Measurements from ENCODE around the gene CEP95. TPM values are rescaled to one million over a fixed set of nuclear protein-coding genes. Genes with fewer than 3 reads are reported as not detected.

The CEP95 gene
- total RNA-seq, 5 donors from 2014 or later (not counting 1 experiment from before 2014, with no cell fraction given): 77.0 to 168 (median 91.9) TPM

DNA sequence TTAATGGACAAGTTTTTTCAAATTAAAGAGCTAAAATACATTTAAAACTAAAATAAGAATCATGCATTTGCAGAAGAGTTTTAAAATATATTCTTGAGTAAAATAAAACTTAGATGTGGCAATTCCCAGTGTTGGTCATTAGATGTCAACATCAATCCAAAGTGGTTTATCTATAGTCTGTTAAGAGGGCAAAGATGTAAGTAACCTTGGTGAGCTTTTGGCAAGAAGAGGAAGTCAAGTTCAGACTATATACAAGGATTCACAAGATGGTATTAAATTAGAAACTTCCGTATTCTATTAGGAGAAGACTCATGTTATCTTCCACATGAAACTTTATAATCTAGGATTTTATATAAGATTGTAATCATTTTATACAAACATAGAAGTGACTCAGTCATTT lies 73.1 kb downstream of the CEP95 start:
- Mint-ChIP-seq H3K4me3 (no peak overlapping the region), H3K27ac (no peak overlapping the region), H3K27me3 (no peaks in the 10 kb centered on the region), H3K9me3 (no peaks in the 10 kb centered on the region), H3K36me3 (peaks cover 34% of the 10 kb centered on the region), H3K4me1 (peaks cover 0 to 13% (median 10%) of the 10 kb centered on the region in 3 donors)
- no peaks in the 10 kb centered on the region for H3K27me3 ChIP-seq (replicated peaks in 1 of 2; ENCODE audit: control insufficient read depth in 2 of 2, extremely low read depth in 1 of 2, insufficient read depth in 2 of 2, low read length in 1 of 2)
- POLR2A ChIA-PET: no interaction called here
- H3K9me3 ChIP-seq: no peaks in the 10 kb centered on the region
- no peaks in the 10 kb centered on the region for H3K4me1 ChIP-seq (ENCODE audit: control insufficient read depth in 1 of 2, extremely low read depth in 1 of 2, insufficient read depth in 2 of 2, low read length in 2 of 2)
- DNase-seq (no peak), ATAC-seq (replicated peaks in 1 of 4) (no peak)
- peaks cover 20 to 47% of the 10 kb centered on the region in 2 donors for H3K36me3 ChIP-seq (ENCODE audit: control insufficient read depth in 2 of 2, extremely low read depth in 1 of 2, insufficient read depth in 1 of 2, low read length in 1 of 2)
- H3K27ac ChIP-seq (ENCODE audit: low read length): no peak overlapping the region
- no peak overlapping the region for H3K4me3 ChIP-seq (ENCODE audit: control insufficient read depth in 1 of 2, extremely low read depth in 1 of 2, low read length in 1 of 2)
- no CpG with 5 or more reads among the region's 1 CpG for WGBS (ENCODE audit: insufficient coverage)
- CTCF ChIA-PET: no interaction called here

GRCh38 chr17:64580384-64581315 lies 73.9 kb downstream of the CEP95 start:
- no peak for DNase-seq
- ATAC-seq (replicated peaks in 1 of 4): no peak
- Histone ChIP-seq H3K4me3 (ENCODE audit: control insufficient read depth in 1 of 2, extremely low read depth in 1 of 2, low read length in 1 of 2) (no peak overlapping the region), H3K9me3 (no peaks in the 10 kb centered on the region), H3K4me1 (ENCODE audit: control insufficient read depth in 1 of 2, extremely low read depth in 1 of 2, insufficient read depth in 2 of 2, low read length in 2 of 2) (no peaks in the 10 kb centered on the region), H3K27me3 (replicated peaks in 1 of 2; ENCODE audit: control insufficient read depth in 2 of 2, extremely low read depth in 1 of 2, insufficient read depth in 2 of 2, low read length in 1 of 2) (no peaks in the 10 kb centered on the region), H3K36me3 (ENCODE audit: control insufficient read depth in 2 of 2, extremely low read depth in 1 of 2, insufficient read depth in 1 of 2, low read length in 1 of 2) (peaks cover 19 to 47% of the 10 kb centered on the region in 2 donors), H3K27ac (ENCODE audit: low read length) (no peak overlapping the region)
- ChIA-PET CTCF (no interaction called here), POLR2A (no interaction called here)
- no peaks in the 10 kb centered on the region for H3K9me3 Mint-ChIP-seq
- peaks cover 0 to 13% (median 10%) of the 10 kb centered on the region in 3 donors for H3K4me1 Mint-ChIP-seq
- 0% methylated on average over 1 of the region's 7 CpGs for WGBS (ENCODE audit: insufficient coverage)
- peak overlapping the region; percentile 16 to 53 for H3K27ac Mint-ChIP-seq
- no peak overlapping the region for H3K4me3 Mint-ChIP-seq
- H3K36me3 Mint-ChIP-seq: peaks cover 34% of the 10 kb centered on the region
- no peaks in the 10 kb centered on the region for H3K27me3 Mint-ChIP-seq

DNA sequence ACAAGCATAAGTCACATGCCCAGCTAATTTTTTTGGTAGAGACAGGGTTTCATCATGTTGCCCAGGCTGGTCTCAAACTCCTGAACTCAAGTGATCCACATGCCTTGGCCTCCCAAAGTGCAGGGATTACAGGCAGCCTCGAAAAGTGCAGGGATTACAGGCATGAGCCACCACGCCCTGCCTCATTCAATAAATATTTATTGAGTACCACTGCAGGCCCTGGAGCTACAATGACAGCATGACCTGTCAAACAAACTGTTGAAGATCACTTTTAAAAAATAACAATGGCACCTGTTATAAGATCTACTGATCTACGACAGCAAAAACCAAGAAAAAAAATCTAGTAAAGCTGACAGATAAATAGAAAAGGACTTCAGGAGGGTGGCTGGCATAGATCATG lies 76.3 kb downstream of the CEP95 start:
- H3K27ac ChIP-seq (ENCODE audit: low read length): no peak overlapping the region
- H3K9me3 ChIP-seq: no peaks in the 10 kb centered on the region
- ChIA-PET CTCF (no interaction called here), POLR2A (no interaction called here)
- no peaks in the 10 kb centered on the region for H3K27me3 ChIP-seq (replicated peaks in 1 of 2; ENCODE audit: control insufficient read depth in 2 of 2, extremely low read depth in 1 of 2, insufficient read depth in 2 of 2, low read length in 1 of 2)
- peaks cover 0 to 13% (median 10%) of the 10 kb centered on the region in 3 donors for H3K4me1 Mint-ChIP-seq
- no peaks in the 10 kb centered on the region for H3K4me1 ChIP-seq (ENCODE audit: control insufficient read depth in 1 of 2, extremely low read depth in 1 of 2, insufficient read depth in 2 of 2, low read length in 2 of 2)
- H3K36me3 ChIP-seq (ENCODE audit: control insufficient read depth in 2 of 2, extremely low read depth in 1 of 2, insufficient read depth in 1 of 2, low read length in 1 of 2): peaks cover 18 to 38% of the 10 kb centered on the region in 2 donors
- no peak overlapping the region for H3K27ac Mint-ChIP-seq
- DNase-seq: no peak
- H3K9me3 Mint-ChIP-seq: no peaks in the 10 kb centered on the region
- 100% methylated on average over 1 of the region's 3 CpGs for whole genome bisulfite sequencing (ENCODE audit: insufficient coverage)
- no peaks in the 10 kb centered on the region for H3K27me3 Mint-ChIP-seq
- H3K4me3 ChIP-seq (ENCODE audit: control insufficient read depth in 1 of 2, extremely low read depth in 1 of 2, low read length in 1 of 2): no peak overlapping the region
- peaks cover 27% of the 10 kb centered on the region for H3K36me3 Mint-ChIP-seq
- ATAC-seq (replicated peaks in 1 of 4): no peak
- no peak overlapping the region for H3K4me3 Mint-ChIP-seq

GRCh38 chr17:64585146-64585545 lies 78.4 kb downstream of the CEP95 start:
- H3K36me3 Mint-ChIP-seq: peaks cover 16% of the 10 kb centered on the region
- H3K27me3 Mint-ChIP-seq: no peaks in the 10 kb centered on the region
- DNase-seq: no peak
- no peak for ATAC-seq (replicated peaks in 1 of 4)
- Histone ChIP-seq H3K4me1 (ENCODE audit: control insufficient read depth in 1 of 2, extremely low read depth in 1 of 2, insufficient read depth in 2 of 2, low read length in 2 of 2) (no peaks in the 10 kb centered on the region), H3K27me3 (replicated peaks in 1 of 2; ENCODE audit: control insufficient read depth in 2 of 2, extremely low read depth in 1 of 2, insufficient read depth in 2 of 2, low read length in 1 of 2) (no peaks in the 10 kb centered on the region), H3K27ac (ENCODE audit: low read length) (no peak overlapping the region), H3K9me3 (no peaks in the 10 kb centered on the region), H3K36me3 (ENCODE audit: control insufficient read depth in 2 of 2, extremely low read depth in 1 of 2, insufficient read depth in 1 of 2, low read length in 1 of 2) (peaks cover 18 to 36% of the 10 kb centered on the region in 2 donors), H3K4me3 (ENCODE audit: control insufficient read depth in 1 of 2, extremely low read depth in 1 of 2, low read length in 1 of 2) (no peak overlapping the region)
- no peak overlapping the region for H3K27ac Mint-ChIP-seq
- H3K9me3 Mint-ChIP-seq: no peaks in the 10 kb centered on the region
- ChIA-PET POLR2A (interaction anchor here (0.5 kb wide), 2 partner anchors 65 to 596 kb away, joined by 4 to 12 read pairs; no protein-coding TSS in a partner anchor), CTCF (interaction anchor here in 1 of 2 donors (0.5 kb wide), 1 partner anchor 32 kb away, joined by 3 read pairs; no protein-coding TSS in a partner anchor)
- WGBS (ENCODE audit: insufficient coverage): no CpG with 5 or more reads among the region's 2 CpGs
- H3K4me3 Mint-ChIP-seq: no peak overlapping the region
- peaks cover 0 to 13% (median 10%) of the 10 kb centered on the region in 3 donors for H3K4me1 Mint-ChIP-seq

Other genes starting within 250 kb of the CEP95 start
- gene TEX2, start 243.7 kb upstream of the CEP95 start, total RNA-seq: 10 to 100 TPM; 12.5 to 16.4 (median 14.8) TPM
- gene PECAM1, start 116.1 kb upstream of the CEP95 start, total RNA-seq: 10 to 100 TPM; 20.9 to 69.3 (median 57.1) TPM
- under 1 TPM in 2 of 5 donors, not detected in 3; 0.22 to 0.76 TPM for gene MILR1, start 57.9 kb upstream of the CEP95 start, total RNA-seq
- gene POLG2, start 9.9 kb upstream of the CEP95 start, total RNA-seq: 10 to 100 TPM; 43.1 to 71.4 (median 59.3) TPM
- 1,000 to 10,000 TPM; 1,461 to 3,147 (median 1,608) TPM for gene DDX5, start 688 bp upstream of the CEP95 start, total RNA-seq
- 10 to 100 TPM; 27.4 to 36.6 (median 34.8) TPM for gene SMURF2, start 155.3 kb downstream of the CEP95 start, total RNA-seq

Data from T-cell (primary cell).